Astrocyte (in vitro differentiated cells and primary cell): ENCODE measurements around the gene HBP1. TPM values are rescaled to one million over a fixed set of nuclear protein-coding genes. Genes with fewer than 3 reads are reported as not detected.
A peak's percentile ranks its signal among the peaks of the same experiment; 100 is the strongest.

Experiments
- DNase-seq: peaks from one replicate; pipeline ENCODE4 v3.0.0-alpha.2; 2010; ENCODE audit warnings: low read depth
- FAIRE-seq: peaks from 2 replicates; lab custom pipeline; 2011; peaks lifted over from hg19 to GRCh38; lab: Jason Lieb, UNC
- H2AFZ ChIP-seq: 2 replicates; pipeline ENCODE4 v1.6.0; 2012; ENCODE audit warnings: low read depth, low read length, inconsistent platforms
- H3K27ac ChIP-seq: 2 replicates; pipeline ENCODE4 v1.5.1; 2011; ENCODE audit warnings: low read depth, low read length, inconsistent platforms
- H3K27me3 ChIP-seq: 2 replicates; pipeline ENCODE4 v1.6.0; 2011; ENCODE audit warnings: low read length, inconsistent platforms; ENCODE audit not compliant: insufficient read depth
- H3K36me3 ChIP-seq: 2 replicates; pipeline ENCODE4 v1.5.1; 2011; ENCODE audit warnings: low read length, inconsistent platforms; ENCODE audit not compliant: insufficient read depth
- H3K4me1 ChIP-seq: 2 replicates; pipeline ENCODE4 v1.5.1; 2011; ENCODE audit warnings: low read length, inconsistent platforms; ENCODE audit not compliant: insufficient read depth
- H3K4me2 ChIP-seq: 2 replicates; pipeline ENCODE4 v1.6.0; 2012; ENCODE audit warnings: low read length, inconsistent platforms
- H3K4me3 ChIP-seq: 2 replicates; pipeline ENCODE4 v1.5.1; 2011; ENCODE audit warnings: low read depth, mild to moderate bottlenecking, low read length, inconsistent platforms; ENCODE audit not compliant: insufficient read depth
- H3K79me2 ChIP-seq: 2 replicates; pipeline ENCODE4 v1.6.0; 2012; ENCODE audit warnings: mild to moderate bottlenecking, low read length, inconsistent platforms; ENCODE audit not compliant: insufficient read depth
- H3K9ac ChIP-seq: 2 replicates; pipeline ENCODE4 v1.6.0; 2012; ENCODE audit warnings: mild to moderate bottlenecking, low read length, inconsistent platforms
- H3K9me3 ChIP-seq: 2 replicates; pipeline ENCODE4 v1.5.1; 2012; ENCODE audit warnings: low read depth, mild to moderate bottlenecking, low read length, inconsistent platforms; ENCODE audit not compliant: insufficient read depth
- H4K20me1 ChIP-seq: 2 replicates; pipeline ENCODE4 v1.6.0; 2012; ENCODE audit warnings: low read length, inconsistent platforms; ENCODE audit not compliant: insufficient read depth
- H3K27ac Mint-ChIP-seq: one replicate; pipeline ENCODE4 v1.8.0; 2021; ENCODE audit warnings: mild to moderate bottlenecking, mixed read lengths; ENCODE audit not compliant: unreplicated experiment
- H3K27me3 Mint-ChIP-seq: one replicate; pipeline ENCODE4 v1.8.0; 2021; ENCODE audit warnings: low read depth, mixed read lengths; ENCODE audit not compliant: unreplicated experiment
- H3K36me3 Mint-ChIP-seq: one replicate; pipeline ENCODE4 v1.8.0; 2021; ENCODE audit warnings: low read depth, mixed read lengths; ENCODE audit not compliant: unreplicated experiment
- H3K4me1 Mint-ChIP-seq: one replicate; pipeline ENCODE4 v1.8.0; 2021; ENCODE audit warnings: low read depth, mixed read lengths; ENCODE audit not compliant: unreplicated experiment
- H3K4me3 Mint-ChIP-seq: one replicate; pipeline ENCODE4 v1.8.0; 2021; ENCODE audit warnings: mild to moderate bottlenecking, moderate library complexity, mixed read lengths; ENCODE audit not compliant: unreplicated experiment
- H3K9me3 Mint-ChIP-seq: one replicate; pipeline ENCODE4 v1.8.0; 2021; ENCODE audit warnings: mild to moderate bottlenecking, mixed read lengths; ENCODE audit not compliant: unreplicated experiment
- EZH2 ChIP-seq: IDR thresholded peaks from 2 replicates; pipeline ENCODE4 v1.6.1; 2012; ENCODE audit warnings: mild to moderate bottlenecking, low read length, inconsistent platforms; ENCODE audit not compliant: insufficient read depth
- total RNA-seq: library from RNA; stranded (reverse); gene quantifications from 2 replicates; pipeline ENCODE4 v1.2.1, GENCODE V29; 2021
- TF ChIP-seq, protein P1 (sequence below): IDR thresholded peaks from 2 replicates; pipeline ENCODE4 v1.5.1; 2011; ENCODE audit warnings: low read depth, mild to moderate bottlenecking, inconsistent platforms, low read length, moderate library complexity; ENCODE audit not compliant: insufficient read depth

HBP1 gene
- total RNA-seq, 1 donor from 2014 or later = 46.2 TPM

- FAIRE-seq (no peak), DNase-seq (peak; percentile 39)
- H3K36me3 Mint-ChIP-seq = peaks cover 5% of the 10 kb centered on the region
- peaks cover 6% of the 10 kb centered on the region for H3K4me1 ChIP-seq
- no peak overlapping the region for H2AFZ ChIP-seq
- no peak overlapping the region for H3K9ac ChIP-seq
- H3K27me3 ChIP-seq = no peaks in the 10 kb centered on the region
- H3K27ac ChIP-seq = no peak overlapping the region
- no peaks in the 10 kb centered on the region for H3K9me3 Mint-ChIP-seq
- no peaks in the 10 kb centered on the region for H3K27me3 Mint-ChIP-seq
- no peaks in the 10 kb centered on the region for H3K36me3 ChIP-seq
- TF ChIP-seq, protein P1, sequence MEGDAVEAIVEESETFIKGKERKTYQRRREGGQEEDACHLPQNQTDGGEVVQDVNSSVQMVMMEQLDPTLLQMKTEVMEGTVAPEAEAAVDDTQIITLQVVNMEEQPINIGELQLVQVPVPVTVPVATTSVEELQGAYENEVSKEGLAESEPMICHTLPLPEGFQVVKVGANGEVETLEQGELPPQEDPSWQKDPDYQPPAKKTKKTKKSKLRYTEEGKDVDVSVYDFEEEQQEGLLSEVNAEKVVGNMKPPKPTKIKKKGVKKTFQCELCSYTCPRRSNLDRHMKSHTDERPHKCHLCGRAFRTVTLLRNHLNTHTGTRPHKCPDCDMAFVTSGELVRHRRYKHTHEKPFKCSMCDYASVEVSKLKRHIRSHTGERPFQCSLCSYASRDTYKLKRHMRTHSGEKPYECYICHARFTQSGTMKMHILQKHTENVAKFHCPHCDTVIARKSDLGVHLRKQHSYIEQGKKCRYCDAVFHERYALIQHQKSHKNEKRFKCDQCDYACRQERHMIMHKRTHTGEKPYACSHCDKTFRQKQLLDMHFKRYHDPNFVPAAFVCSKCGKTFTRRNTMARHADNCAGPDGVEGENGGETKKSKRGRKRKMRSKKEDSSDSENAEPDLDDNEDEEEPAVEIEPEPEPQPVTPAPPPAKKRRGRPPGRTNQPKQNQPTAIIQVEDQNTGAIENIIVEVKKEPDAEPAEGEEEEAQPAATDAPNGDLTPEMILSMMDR = no peak
- TF ChIP-seq EZH2 = no peak
- H4K20me1 ChIP-seq = no peaks in the 10 kb centered on the region
- no peaks in the 10 kb centered on the region for H3K9me3 ChIP-seq
- no peak overlapping the region for H3K4me3 ChIP-seq
- H3K4me2 ChIP-seq = peak overlapping the region; percentile 37
- no peak overlapping the region for H3K4me3 Mint-ChIP-seq
- no peaks in the 10 kb centered on the region for H3K79me2 ChIP-seq
- H3K4me1 Mint-ChIP-seq = peaks cover 21% of the 10 kb centered on the region
- no peak overlapping the region for H3K27ac Mint-ChIP-seq
Observed at GRCh38 chr7:107230334-107230733, 61.5 kb downstream of the HBP1 start.

DNA sequence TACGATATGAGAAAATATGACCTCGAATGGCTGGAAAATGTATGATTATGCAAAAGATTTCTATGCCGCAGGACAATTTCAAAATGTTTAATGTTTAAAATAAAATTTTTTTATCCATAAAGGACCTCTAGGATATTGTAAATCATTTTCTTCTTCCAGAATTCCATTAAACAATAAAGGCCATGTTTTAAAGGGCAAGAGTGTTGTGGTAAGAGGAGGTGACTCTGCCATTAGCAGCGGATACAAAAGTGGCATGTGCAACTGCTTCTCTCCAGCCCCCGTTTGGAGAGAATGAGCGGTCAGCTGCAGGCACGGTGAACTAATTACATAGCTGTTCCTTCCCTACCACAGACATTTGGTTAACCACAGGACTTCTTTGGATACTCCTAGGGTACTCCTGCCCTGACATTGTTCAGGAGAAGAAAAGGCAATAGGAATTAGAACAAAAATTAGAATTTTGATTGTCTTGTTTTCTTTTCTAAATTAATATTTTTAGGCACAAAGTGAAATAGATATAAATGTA is 63.8 kb downstream of the HBP1 start:
- no peaks in the 10 kb centered on the region for H4K20me1 ChIP-seq
- no peaks in the 10 kb centered on the region for H3K79me2 ChIP-seq
- no peaks in the 10 kb centered on the region for H3K36me3 ChIP-seq
- FAIRE-seq = no peak
- H3K4me3 Mint-ChIP-seq = no peak overlapping the region
- peak overlapping the region; percentile 72 for H3K27ac Mint-ChIP-seq
- H3K27me3 ChIP-seq = no peaks in the 10 kb centered on the region
- H3K9me3 ChIP-seq = no peaks in the 10 kb centered on the region
- no peaks in the 10 kb centered on the region for H3K9me3 Mint-ChIP-seq
- peak; percentile 89 for DNase-seq
- H3K4me2 ChIP-seq = peak overlapping the region; percentile 52
- no peak overlapping the region for H3K9ac ChIP-seq
- no peak overlapping the region for H3K27ac ChIP-seq
- H3K4me1 Mint-ChIP-seq = peaks cover 26% of the 10 kb centered on the region
- no peak overlapping the region for H2AFZ ChIP-seq
- H3K36me3 Mint-ChIP-seq = peaks cover 5% of the 10 kb centered on the region
- TF ChIP-seq EZH2 = no peak
- TF ChIP-seq, protein P1 = no peak
- H3K4me1 ChIP-seq = peaks cover 6% of the 10 kb centered on the region
- no peak overlapping the region for H3K4me3 ChIP-seq
- no peaks in the 10 kb centered on the region for H3K27me3 Mint-ChIP-seq

DNA sequence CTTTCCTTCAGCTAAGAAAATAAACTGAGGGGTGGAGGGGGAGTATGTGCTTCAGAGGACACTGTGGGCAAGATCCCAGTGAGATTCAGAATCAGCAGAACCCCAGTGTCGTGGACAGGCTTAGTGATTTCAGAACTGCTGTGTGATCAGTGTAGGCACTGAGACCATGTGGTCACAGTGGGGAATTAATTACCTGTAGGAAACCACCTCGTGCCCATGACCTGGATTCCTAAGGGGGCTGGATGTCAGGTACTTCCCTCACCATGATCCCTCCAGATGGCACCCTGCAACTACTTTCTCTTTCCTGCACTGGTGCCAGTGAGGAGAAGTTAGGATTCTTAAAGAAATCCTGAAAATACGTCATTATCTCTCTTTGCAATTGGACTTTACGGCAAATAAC is 64.4 kb downstream of the HBP1 start:
- DNase-seq (no peak), FAIRE-seq (no peak)
- no peak overlapping the region for H3K4me3 Mint-ChIP-seq
- Histone ChIP-seq H3K4me1 (peaks cover 6% of the 10 kb centered on the region), H3K36me3 (no peaks in the 10 kb centered on the region), H3K79me2 (no peaks in the 10 kb centered on the region), H3K27ac (no peak overlapping the region), H3K4me2 (peak overlapping the region; percentile 52), H3K4me3 (no peak overlapping the region), H4K20me1 (no peaks in the 10 kb centered on the region), H3K9me3 (no peaks in the 10 kb centered on the region), H3K9ac (no peak overlapping the region), H3K27me3 (no peaks in the 10 kb centered on the region), H2AFZ (no peak overlapping the region)
- peaks cover 5% of the 10 kb centered on the region for H3K36me3 Mint-ChIP-seq
- H3K27ac Mint-ChIP-seq = peak overlapping the region; percentile 72
- no peaks in the 10 kb centered on the region for H3K27me3 Mint-ChIP-seq
- H3K9me3 Mint-ChIP-seq = no peaks in the 10 kb centered on the region
- TF ChIP-seq EZH2 = no peak
- TF ChIP-seq, protein P1 = no peak
- peaks cover 26% of the 10 kb centered on the region for H3K4me1 Mint-ChIP-seq
